HepG2 (cell line): Measurements from ENCODE around the gene MCFD2. TPM values are rescaled to one million over a fixed set of nuclear protein-coding genes. Genes with fewer than 3 reads are reported as not detected.
A peak's percentile ranks its signal among the peaks of the same experiment; 100 is the strongest.

Experiments used
- ARNTL ChIP-seq: sonication (generic); formaldehyde crosslinking; IDR thresholded peaks from 2 replicates; pipeline ENCODE4 v1.4.0; 2020; ENCODE audit warnings: mild to moderate bottlenecking, missing genetic modification reagents
- ASH2L ChIP-seq: fragments of 300-600, 200-600 bp; sonication (generic); IDR thresholded peaks from 2 replicates; pipeline ENCODE4 v1.7.0; 2017; ENCODE audit warnings: low read depth, mild to moderate bottlenecking, moderate library complexity, mixed read lengths, low read length; ENCODE audit not compliant: insufficient read length
- GTF3A ChIP-seq: sonication (generic); formaldehyde crosslinking; conservative IDR thresholded peaks from 2 replicates; pipeline ENCODE4 v1.4.0; 2020; ENCODE audit warnings: mild to moderate bottlenecking, missing genetic modification reagents
- KAT2B ChIP-seq: fragments of 150-350 bp; IDR thresholded peaks from 2 replicates; pipeline ENCODE4 v1.6.1; 2014; ENCODE audit warnings: low read depth, low read length, borderline replicate concordance
- KDM3A ChIP-seq: IDR thresholded peaks from 2 replicates; pipeline ENCODE4 v1.6.1; 2018; ENCODE audit warnings: low read depth, missing compliant biosample characterization
- KDM6A ChIP-seq: IDR thresholded peaks from 2 replicates; pipeline ENCODE4 v1.6.1; 2016; ENCODE audit warnings: low read depth
- NPAS2 ChIP-seq: sonication (generic); formaldehyde crosslinking; IDR thresholded peaks from 2 replicates; pipeline ENCODE4 v1.8.0; 2022; ENCODE audit warnings: mild to moderate bottlenecking, missing genetic modification reagents, borderline replicate concordance
- SOX5 ChIP-seq: IDR thresholded peaks from 2 replicates; pipeline ENCODE4 v1.6.1; 2016; ENCODE audit warnings: borderline replicate concordance
- TBP ChIP-seq: sonication (generic); formaldehyde crosslinking; IDR thresholded peaks from 2 replicates; pipeline ENCODE4 v1.5.0; 2020; ENCODE audit warnings: missing genetic modification reagents
- THAP9 ChIP-seq: sonication (generic); formaldehyde crosslinking; IDR thresholded peaks from 2 replicates; pipeline ENCODE4; 2020; ENCODE audit warnings: missing genetic modification reagents, mild to moderate bottlenecking, borderline replicate concordance
- TOE1 ChIP-seq: sonication (generic); formaldehyde crosslinking; IDR thresholded peaks from 2 replicates; pipeline ENCODE4 v1.4.0; 2020; ENCODE audit warnings: mild to moderate bottlenecking, missing genetic modification reagents
- ZBTB20 ChIP-seq: sonication (generic); formaldehyde crosslinking; IDR thresholded peaks from 2 replicates; pipeline ENCODE4 v1.8.1; 2023; ENCODE audit warnings: missing genetic modification reagents, low read depth, mild to moderate bottlenecking, borderline replicate concordance
- ZNF207 ChIP-seq: fragments of 450-650 bp; IDR thresholded peaks from 2 replicates; pipeline ENCODE4 v1.6.1; 2016; ENCODE audit warnings: antibody characterized with exemption, borderline replicate concordance
- ZNF230 ChIP-seq: sonication (generic); formaldehyde crosslinking; IDR thresholded peaks from 2 replicates; pipeline ENCODE4 v1.4.0; 2020; ENCODE audit warnings: mild to moderate bottlenecking, missing genetic modification reagents
- ZNF34 ChIP-seq: sonication (generic); formaldehyde crosslinking; IDR thresholded peaks from 2 replicates; pipeline ENCODE4 v1.4.0; 2020; ENCODE audit warnings: mild to moderate bottlenecking, missing genetic modification reagents, borderline replicate concordance
- ZNF484 ChIP-seq: sonication (generic); formaldehyde crosslinking; IDR thresholded peaks from 2 replicates; pipeline ENCODE4 v1.5.1; 2020; ENCODE audit warnings: mild to moderate bottlenecking, low read depth, missing genetic modification reagents, borderline replicate concordance
- ZNF501 ChIP-seq: sonication (generic); formaldehyde crosslinking; IDR thresholded peaks from 2 replicates; pipeline ENCODE4 v1.5.1; 2020; ENCODE audit warnings: mild to moderate bottlenecking, moderate library complexity, missing genetic modification reagents
- ZSCAN22 ChIP-seq: sonication (generic); formaldehyde crosslinking; IDR thresholded peaks from 2 replicates; pipeline ENCODE4 v1.4.0; 2020; ENCODE audit warnings: mild to moderate bottlenecking, missing genetic modification reagents
- polyA plus RNA-seq, 8 experiments: library from polyadenylated mRNA; depleted of rRNA in 3 of 8; stranded (reverse) in 7 of 8; unstranded in 1 of 8; fragments of >200 nt; fragmentation: Illumina TruSeq in 4 of 8; extraction: Trizol in 4 of 8; gene quantifications; 2 replicates each; pipeline versions ENCODE4 v1.2.1 to v1.2.3, GENCODE V29; 2011 to 2016; ENCODE audit warnings: low read depth in 4 of 8, missing spikeins in 1 of 8, mixed read lengths in 1 of 8; ENCODE audit not compliant: insufficient read depth in 1 of 8
- total RNA-seq, 5 experiments: library from RNA; depleted of rRNA; stranded (reverse); fragments of >200 nt; fragmentation: Illumina TruSeq; extraction: Trizol; gene quantifications; 2 replicates each; pipeline ENCODE4 v1.2.3, GENCODE V29; 2016; ENCODE audit warnings: low read depth in 1 of 5
- TF ChIP-seq, protein P1 (sequence below): sonication (generic); formaldehyde crosslinking; IDR thresholded peaks from 2 replicates; pipeline ENCODE4 v1.5.1; 2020; ENCODE audit warnings: mild to moderate bottlenecking, missing genetic modification reagents
- TF ChIP-seq, protein P2 (sequence below): sonication (generic); formaldehyde crosslinking; IDR thresholded peaks from 2 replicates; pipeline ENCODE4 v1.5.0; 2020; ENCODE audit warnings: missing genetic modification reagents
- TF ChIP-seq, protein P3 (sequence below): IDR thresholded peaks from 2 replicates; pipeline ENCODE4 v1.6.1; 2018; ENCODE audit warnings: missing genetic modification reagents, mild to moderate bottlenecking, missing compliant biosample characterization

MCFD2 gene
- total and polyA plus RNA-seq, 2 of the 13 experiments (the other 11 are each of a cell fraction or from before 2014, with no cell fraction given): 183 to 232 TPM

DNA sequence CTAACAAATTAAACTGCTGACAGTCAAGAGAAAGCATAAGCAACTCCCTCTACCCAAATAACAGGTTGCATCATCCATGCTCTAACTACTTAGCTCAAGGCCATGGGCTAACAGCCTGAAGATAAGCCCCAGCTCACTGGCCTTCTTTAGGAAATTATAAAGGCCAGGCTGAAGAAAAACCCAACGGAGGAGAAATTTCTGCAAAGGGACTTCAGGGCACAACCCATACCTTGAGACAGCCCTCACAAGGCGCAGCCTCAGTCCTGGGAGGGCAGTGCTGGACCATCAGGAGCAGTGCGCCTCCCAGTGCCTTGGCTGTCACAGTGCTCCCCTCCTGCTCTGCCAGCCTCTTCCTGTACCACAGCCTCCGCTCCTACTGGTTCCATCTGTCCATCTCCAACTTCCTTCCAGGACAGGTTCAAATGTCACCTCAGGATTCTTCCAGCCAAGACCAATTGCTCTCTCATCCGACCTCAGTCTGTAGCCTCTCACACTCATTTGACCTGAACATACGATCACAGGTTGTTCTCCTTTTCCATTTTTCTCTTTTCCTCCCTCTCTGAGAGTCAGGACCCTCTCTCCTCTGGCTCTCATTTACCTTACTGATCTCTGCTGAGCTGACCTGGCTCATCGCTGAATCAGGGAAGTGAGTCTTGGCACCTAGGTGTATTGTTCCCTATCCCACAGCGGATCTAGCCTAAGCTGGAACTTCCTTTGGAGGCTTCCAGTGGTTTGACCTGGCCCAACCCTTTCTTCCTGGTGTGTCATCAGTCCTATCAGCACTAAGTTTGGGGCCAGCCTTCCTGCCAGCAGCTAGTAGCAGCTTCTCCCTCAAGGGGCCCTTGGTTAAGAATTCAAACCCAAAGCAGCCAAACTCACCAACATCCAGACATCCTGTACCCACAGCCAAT is 1.9 kb downstream of the MCFD2 start (continued):
- TF ChIP-seq ZNF484 (no peak), ZSCAN22 (CRISPR knock-in tag) (no peak), ZNF207 (no peak), ZNF230 (CRISPR knock-in tag) (no peak; the same call in 1 of the 2 replicates), THAP9 (CRISPR knock-in tag) (0 out of 2 replicates have a peak, but pooled peaks have one; percentile 42), KDM6A (CRISPR knock-in tag) (no peak), ARNTL (CRISPR knock-in tag) (no peak), ZNF501 (CRISPR knock-in tag) (peak; percentile 49; the same call in 1 of the 2 replicates), TBP (CRISPR knock-in tag) (no peak), NPAS2 (CRISPR knock-in tag) (no peak), TOE1 (CRISPR knock-in tag) (0 out of 2 replicates have a peak, but pooled peaks have one; percentile 30), SOX5 (CRISPR knock-in tag) (no peak; the same call in 1 of the 2 replicates), KAT2B (no peak), KDM3A (CRISPR knock-in tag) (no peak), ASH2L (peak; percentile 18), ZBTB20 (CRISPR knock-in tag) (no peak), ZNF34 (CRISPR knock-in tag) (no peak; the same call in 1 of the 2 replicates), GTF3A (CRISPR knock-in tag) (no peak)
- TF ChIP-seq, protein P1, sequence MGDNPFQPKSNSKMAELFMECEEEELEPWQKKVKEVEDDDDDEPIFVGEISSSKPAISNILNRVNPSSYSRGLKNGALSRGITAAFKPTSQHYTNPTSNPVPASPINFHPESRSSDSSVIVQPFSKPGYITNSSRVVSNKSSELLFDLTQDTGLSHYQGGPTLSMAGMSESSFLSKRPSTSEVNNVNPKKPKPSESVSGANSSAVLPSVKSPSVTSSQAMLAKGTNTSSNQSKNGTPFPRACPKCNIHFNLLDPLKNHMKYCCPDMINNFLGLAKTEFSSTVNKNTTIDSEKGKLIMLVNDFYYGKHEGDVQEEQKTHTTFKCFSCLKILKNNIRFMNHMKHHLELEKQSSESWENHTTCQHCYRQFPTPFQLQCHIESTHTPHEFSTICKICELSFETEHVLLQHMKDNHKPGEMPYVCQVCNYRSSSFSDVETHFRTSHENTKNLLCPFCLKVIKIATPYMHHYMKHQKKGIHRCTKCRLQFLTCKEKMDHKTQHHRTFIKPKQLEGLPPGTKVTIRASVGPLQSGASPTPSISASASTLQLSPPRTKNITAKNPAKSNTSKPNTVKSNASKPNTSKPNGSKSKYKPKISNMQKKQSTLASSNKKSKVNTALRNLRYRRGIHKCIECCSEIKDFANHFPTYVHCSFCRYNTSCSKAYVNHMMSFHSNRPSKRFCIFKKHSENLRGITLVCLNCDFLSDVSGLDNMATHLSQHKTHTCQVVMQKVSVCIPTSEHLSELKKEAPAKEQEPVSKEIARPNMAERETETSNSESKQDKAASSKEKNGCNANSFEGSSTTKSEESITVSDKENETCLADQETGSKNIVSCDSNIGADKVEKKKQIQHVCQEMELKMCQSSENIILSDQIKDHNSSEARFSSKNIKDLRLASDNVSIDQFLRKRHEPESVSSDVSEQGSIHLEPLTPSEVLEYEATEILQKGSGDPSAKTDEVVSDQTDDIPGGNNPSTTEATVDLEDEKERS (CRISPR knock-in tag): no peak
- TF ChIP-seq, protein P2, sequence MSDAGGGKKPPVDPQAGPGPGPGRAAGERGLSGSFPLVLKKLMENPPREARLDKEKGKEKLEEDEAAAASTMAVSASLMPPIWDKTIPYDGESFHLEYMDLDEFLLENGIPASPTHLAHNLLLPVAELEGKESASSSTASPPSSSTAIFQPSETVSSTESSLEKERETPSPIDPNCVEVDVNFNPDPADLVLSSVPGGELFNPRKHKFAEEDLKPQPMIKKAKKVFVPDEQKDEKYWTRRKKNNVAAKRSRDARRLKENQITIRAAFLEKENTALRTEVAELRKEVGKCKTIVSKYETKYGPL (CRISPR knock-in tag): no peak
- TF ChIP-seq, protein P3, sequence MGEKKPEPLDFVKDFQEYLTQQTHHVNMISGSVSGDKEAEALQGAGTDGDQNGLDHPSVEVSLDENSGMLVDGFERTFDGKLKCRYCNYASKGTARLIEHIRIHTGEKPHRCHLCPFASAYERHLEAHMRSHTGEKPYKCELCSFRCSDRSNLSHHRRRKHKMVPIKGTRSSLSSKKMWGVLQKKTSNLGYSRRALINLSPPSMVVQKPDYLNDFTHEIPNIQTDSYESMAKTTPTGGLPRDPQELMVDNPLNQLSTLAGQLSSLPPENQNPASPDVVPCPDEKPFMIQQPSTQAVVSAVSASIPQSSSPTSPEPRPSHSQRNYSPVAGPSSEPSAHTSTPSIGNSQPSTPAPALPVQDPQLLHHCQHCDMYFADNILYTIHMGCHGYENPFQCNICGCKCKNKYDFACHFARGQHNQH (CRISPR knock-in tag): peak; percentile 34; the same call in 1 of the 2 replicates
